Activated T-helper 9 cell treated with anti-CD3 and anti-CD28 coated beads, Interleukin-2, amount 50 U/mL, for 16 hours (primary cell): ENCODE data around the gene CIB4.

Experiments used
- DNase-seq: peaks from one replicate; pipeline ENCODE4 v3.0.0-alpha.2; 2020; ENCODE audit warnings: low read depth

The CIB4 gene

DNA sequence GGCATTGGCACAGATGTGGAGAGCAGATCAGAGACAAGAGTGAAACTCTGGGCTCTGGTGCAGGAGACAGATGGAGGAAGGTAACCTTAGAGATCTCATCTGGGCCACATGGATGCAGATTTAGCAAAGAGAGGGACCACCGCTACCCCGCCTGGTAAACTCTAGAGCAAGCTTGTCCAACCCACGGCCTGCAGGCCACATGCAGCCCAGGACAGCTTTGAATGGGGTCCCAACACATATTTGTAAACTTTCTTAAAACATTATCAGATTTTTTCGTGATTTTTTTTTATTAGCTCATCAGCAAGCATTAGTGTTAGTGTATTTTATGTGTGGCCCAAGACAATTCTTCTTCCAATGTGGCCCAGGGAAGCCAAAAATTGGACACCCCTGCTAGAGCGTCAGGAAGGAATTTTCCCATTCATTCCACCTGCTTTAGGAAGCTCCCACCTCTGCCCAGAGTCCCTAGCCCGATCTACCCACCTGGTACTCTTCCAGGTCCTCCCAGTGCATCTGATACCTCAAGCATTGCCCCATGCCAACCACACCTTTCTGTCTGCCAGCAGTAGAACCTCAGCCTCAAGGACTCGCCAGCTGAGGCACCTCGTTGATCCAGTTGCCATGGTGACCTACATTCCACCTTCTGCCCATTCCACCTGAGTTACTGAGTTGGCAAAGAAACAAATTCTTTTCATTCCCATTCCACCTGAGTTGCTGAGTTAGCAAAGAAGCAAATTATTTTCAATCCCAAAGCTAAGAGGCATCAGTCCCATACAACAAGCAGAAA lies at the start of gene CIB4:
Gene CIB4 (minus strand): TSS at position 586 of the 784 bp plus-strand sequence. CDS start 52 bp downstream, at position 534.
- DNase-seq: no peak

DNA sequence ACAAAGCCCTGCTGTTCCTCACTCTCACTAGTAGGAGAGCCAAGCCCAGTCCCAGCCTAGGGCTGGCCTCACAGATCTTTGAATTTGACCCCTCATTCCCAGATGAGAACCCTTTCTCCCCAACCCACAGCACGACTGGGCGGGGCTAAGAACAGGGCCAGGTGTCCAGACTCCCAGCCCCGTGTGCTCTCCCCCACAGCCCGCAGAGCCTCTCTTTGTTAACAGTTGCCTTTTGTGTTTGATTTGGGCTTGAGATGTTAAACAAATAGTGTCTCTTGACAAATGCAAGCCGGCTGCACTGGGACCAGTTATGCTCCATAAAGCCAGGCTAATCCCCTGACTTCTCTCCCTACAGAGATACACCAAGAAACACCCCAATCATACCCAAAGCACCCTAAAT lies 46.6 kb upstream of the CIB4 start:
- no peak for DNase-seq

DNA sequence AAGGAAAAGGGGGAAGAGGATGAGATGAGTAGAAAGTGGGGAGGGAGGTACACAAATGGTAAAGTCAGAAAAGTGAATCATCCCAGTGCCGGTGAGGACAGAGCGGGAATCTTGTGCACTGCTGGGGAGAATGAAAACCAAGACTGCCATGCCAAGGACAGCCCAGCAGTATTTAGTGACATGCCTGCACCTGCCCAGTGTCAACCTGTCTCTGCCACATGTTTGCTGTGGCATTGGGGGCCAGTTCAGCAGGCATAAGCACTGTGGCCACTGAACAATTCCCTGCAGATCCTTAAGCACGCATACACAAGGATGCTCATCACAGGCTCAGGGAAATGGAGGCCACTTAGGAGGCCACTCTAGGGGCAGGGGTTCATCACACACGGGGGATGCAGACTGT lies 46.2 kb upstream of the CIB4 start:
- no peak for DNase-seq

DNA sequence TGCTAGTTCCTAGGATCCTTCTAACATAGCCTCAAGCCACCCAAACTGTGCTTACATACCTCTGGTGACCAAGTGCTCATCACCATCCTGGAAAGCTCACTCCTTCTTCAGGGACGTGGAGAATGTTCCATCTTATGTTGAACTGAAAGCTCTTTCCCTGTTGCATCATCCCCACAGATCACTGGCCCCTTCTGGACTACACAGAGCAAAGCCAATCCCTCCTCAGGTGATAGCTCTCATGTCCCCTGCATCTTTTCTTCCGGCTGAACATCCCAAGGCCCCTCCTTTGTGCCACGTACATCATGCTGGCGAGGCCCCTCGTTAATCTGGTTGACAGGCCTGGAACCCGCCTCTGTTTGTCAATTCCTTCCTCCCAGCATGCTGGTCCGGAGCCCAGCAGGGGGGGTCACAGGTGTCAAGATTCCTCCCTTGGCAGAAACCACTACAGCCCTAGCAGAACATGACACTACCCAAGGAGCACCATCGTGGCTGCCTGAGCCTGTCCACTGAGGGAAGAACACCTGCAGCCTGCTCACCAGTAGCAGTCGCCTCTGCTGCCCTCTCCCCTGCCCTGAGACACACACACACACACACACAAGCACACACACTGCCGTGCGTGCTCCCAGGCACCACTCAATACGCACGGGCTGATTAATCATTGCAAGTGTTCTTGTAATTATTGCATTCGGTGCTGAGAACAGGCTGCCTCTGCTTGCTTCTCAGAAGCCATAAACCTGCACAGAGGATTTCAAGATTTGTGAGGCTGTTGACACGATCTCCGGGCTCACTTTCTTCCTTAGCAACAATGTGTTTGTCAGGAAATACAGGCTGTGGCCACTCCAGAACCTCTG lies 45.0 kb upstream of the CIB4 start:
- no peak for DNase-seq

DNA sequence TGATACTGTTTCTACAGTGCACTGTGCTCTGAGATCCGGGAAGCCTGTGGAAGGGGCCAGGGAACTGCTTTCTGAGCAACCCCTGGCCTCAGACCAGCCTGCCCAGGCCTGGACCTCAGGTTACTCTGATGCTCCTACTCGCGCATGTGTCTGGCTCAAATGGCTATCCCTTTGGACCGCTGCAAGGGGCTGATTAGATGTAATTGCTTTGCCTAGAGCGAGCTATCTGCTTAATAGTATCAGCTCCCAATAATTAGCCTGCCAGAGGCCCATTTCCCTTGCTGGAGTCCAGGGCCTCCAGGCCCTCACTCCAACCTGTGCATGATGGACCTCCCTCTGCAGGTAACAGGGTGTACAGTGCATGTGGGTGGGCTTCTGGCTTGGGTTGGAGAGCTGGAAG lies 44.2 kb upstream of the CIB4 start:
- no peak for DNase-seq

DNA sequence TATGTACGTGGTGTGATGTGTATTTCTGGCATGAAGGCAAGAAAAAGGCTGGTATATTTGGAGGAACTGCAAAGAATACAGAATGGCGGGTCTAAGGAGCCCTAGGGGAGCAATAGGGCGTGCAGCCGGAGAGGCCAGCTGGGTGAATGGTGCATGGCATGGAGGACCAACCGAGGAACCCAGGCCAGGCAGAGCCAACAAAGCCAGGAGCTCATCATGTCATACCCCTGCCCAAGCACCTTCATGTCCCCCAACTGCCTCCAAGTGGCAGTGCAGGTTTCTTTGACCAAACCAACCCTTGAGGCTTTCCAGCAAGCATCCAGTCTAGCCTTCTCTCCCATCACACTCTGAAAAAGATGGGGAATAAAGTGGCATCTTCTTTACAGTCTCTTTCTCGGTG lies 42.4 kb upstream of the CIB4 start:
- DNase-seq: no peak

DNA sequence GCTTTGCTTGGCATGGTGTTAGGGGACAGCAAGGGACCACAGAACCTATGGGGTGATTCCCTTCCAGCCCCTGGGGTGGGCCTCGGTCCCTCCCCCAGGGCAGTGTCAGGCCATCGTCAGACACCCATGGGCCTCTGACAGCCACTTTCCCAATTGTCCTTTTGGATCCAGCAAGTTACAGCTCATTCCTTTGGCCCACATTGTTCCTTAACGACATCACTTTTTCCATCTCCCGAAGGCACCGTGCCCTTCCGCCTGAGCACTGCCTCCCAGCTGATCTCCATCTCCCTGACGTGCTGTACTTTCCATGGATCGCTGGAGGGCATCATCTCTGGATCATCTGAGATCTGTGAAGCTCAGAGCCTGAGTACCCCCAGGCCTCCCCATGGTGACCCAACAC lies 41.0 kb upstream of the CIB4 start:
- DNase-seq: no peak

DNA sequence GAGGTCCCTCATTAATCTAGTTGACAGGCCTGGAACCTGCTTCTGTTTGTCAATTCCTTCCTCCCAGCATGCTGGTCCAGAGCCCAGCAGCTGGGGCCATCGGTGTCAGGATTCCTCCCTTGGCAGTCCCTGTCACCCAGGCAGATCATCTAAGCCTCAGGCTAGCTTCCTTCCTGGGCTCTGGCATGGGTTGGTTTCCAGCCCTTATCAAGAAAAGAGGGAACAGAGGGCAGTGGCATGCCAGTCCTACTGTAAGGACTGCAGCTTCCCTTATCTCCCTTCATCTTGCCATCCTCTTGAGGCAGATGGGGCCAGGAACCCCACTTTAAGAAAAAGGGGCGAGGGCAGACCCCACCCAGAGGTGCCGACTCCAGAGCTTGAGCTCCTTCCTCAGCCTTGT lies 40.5 kb upstream of the CIB4 start:
- no peak for DNase-seq

DNA sequence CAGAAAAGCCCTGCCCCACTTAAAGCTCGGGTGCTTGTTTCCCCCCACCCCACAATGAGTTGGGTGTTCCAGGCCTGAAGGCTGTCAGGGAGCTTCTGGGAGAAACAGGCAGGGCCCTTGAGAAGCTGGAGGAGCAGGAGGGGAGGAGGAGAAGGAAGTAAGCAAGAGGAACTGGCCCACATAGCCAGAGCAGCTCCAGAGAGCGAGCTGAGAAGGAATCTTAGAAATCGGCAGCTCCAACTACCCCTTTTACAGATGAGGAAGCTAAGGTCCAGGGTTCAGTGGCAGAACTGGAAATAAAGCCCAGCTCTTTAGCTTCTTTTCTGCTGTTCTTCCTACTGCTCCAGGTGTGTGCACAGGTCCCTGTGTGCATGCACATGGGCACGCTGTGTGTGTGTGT lies 38.7 kb upstream of the CIB4 start:
- no peak for DNase-seq

DNA sequence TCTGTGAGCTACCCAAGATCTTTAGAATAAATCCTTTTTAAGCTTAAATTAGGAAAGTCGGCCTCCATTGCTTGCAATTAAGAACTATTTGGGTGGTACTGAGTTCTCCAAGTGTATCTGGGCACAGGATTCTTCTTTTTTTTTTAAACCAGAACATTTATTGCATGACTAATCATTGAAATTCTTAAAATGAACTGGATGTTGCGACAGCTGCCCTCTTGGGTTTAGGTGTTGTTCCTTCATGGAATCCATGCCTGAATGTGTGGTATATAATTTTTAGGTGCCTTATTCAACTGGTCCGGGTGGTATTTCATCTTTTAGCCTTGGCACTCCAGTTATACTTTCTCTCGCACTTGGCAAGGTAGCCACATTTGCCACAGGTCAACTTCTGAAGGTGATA lies 36.9 kb upstream of the CIB4 start:
- no peak for DNase-seq

DNA sequence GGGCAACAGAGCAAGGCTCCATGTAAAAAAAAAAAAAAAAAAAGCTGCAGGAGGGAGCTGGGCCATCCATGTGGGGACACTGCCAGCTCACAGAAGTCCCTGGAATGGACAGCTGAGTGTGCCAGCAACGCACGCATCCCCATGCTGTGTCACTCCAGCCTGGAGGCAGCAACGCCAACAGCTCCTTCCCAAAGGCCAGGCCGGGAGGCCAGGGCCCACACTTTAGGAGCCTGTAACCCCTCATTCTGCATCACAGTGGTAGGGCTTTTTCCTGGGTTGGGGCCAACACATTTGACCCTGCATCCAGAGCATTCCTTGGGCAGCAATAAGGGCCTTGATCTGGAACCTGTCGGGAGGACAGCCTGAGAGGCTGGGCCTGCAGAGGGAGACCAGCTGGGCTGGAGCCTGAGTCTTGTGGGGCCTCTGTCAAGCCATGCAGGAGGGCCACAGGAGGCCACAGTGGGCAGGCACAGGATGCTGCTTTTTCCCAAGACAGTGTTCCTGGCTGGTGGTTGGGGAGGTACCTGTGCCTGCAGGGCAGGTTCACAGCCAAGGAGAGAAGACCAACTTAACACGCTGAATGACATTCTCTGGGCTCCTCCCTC lies 34.6 kb upstream of the CIB4 start:
- DNase-seq: no peak

DNA sequence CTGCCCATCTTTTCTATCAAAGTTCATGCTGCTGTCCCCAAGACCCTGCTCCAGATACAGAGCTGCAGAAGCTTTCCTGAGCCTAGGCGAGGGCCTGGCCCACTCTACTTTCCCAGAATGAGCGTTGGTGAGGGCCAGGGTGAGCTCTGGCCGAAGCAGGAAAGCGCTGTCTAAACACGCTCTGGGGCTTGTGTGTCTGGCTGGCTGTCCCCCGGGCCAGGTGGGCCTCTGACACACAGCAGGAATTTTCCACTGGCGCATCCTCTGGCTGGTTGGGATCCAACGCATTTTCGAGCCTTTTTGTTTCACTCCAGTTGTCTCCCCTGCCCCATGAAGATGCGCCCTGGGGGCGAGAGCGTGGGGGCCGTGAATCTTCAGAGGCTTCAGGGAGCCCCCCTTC lies 33.6 kb upstream of the CIB4 start:
- DNase-seq: no peak

DNA sequence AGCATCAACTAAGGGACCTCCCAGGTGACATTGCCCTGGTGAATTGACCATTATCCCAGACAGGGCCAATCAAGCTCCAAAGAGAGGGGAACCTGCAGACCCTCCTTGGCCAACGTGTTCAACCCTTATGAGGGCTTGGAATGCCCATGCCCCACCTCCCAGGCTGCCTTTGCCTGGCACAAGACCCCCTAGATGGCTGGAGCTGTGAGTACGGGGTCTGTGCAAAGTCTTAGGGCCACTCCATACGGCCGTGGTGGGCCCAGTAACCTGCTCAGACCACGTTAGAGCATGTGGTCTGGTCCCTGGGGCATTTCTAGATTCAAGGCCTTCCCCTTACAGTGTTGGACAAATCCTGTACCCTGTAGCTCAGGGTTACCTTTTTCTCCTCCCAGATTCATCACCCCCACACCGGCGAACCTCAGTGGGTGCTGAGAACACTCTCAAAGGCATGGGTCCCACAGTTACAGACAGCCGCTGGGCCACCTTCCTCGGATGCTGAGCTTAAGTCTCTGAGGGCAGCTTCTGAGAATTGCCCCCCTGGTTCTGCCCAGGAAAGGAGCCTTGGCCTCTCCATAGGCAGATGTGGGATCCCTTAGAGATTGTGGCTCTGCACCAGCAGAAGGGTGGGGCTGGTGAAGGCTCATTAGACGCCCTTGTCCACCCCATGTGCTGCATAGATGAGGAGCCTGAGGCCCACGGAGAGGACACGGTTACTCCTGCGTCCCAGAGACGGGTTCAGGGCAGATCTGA lies 33.0 kb upstream of the CIB4 start:
- no peak for DNase-seq

DNA sequence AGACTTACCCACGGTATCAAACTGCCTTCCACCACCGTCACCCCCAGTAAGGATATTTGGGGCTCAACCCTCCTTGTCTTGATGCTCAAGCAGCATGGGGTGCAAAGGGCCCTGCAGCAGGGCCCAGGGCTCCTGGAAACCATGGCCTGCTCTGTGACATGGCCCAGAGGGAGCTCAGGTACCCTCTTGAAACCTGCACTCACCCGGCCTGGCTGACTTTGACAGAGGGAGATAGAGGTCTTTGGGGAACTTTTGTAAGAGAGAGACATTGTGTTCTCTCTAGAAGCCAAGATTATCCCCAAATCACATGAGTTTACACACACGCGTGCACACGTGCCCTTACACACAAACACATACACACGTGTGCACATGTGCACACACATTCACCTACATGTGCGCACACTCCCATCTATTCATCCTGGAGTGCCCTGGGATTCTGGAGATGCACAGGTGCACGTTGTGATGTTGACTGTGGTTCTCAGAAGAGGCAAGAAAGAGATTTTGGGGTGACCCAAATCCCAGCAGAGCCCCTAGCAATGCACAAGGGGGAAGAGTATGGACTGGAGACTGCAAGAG lies 31.7 kb upstream of the CIB4 start:
- no peak for DNase-seq

DNA sequence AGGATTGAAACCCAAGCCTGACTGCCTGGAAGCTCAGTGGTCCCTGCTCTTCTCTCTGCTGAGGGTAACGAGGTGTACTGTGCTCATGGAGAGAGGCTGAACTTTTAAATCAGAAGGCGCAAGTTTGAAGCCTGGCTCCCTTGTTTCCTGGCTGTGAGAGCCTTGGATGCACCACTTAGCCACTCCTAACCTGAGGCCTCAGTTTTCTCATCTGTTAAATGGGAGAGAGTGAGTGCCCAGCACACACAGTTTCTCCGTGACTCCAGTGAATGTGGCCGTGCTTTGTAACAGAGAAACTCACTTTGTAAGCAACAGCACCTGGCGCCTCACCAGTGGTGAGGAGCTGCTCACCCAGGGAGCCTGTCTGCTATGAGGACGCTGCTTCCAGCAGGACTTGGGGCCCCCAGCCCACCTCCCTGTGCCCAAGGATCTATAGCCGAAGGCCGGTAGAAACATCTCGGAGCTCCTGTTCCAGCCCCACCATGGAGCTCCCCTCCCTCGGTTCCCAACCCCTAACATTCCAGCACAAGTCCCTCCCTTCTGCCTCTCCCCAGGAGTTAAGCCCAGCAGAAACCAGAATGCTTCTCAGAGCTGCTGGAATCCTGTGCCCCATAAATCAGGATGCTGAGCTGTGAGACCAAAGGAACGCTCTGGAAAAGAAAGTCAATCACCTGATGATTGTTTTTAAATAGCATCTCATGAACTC lies 31.1 kb upstream of the CIB4 start:
- no peak for DNase-seq

DNA sequence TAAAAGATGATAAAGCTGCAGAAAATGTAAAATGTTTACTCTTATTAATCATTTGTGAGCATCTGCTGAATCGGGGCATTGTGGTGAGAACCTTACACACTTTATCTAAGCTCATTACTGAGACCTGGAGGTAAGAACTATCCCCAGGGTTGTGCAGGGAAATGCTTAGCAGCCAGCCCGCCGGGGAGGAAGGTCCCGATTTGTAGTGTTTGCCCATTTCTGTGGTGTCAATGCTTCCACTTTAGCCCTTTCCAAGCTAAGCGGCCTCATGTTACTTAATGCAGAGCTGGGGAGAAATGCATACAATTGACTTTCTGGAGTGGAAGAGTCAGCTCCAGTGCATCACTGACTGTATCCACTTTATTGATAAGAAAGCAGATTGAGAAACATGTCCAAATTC lies 30.5 kb upstream of the CIB4 start:
- no peak for DNase-seq

DNA sequence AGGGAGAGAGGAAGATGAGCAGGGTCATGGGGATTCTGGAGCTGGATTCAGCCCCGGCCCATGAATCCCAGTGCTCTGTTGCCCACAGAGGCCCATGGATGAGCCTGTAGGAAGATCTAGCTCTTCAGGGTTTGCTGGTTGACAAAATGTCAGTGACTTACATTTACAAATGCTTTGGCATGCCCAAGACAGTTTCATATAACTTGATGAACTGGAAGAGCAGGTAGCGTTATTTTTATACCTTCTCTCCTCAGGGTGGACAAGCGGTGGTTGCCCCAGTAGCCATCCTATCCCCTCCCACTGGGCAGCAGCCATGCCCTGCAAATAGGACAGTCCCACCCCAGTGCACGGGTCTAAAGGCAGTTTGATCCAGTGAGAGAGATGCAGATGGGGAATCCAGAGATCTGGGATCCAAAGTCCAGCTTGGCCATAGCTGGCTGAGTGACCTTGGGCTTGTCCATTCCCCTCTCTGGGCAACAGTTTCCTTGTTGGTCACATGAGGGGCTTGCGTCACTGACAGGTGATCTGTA lies 29.8 kb upstream of the CIB4 start:
- DNase-seq: no peak

DNA sequence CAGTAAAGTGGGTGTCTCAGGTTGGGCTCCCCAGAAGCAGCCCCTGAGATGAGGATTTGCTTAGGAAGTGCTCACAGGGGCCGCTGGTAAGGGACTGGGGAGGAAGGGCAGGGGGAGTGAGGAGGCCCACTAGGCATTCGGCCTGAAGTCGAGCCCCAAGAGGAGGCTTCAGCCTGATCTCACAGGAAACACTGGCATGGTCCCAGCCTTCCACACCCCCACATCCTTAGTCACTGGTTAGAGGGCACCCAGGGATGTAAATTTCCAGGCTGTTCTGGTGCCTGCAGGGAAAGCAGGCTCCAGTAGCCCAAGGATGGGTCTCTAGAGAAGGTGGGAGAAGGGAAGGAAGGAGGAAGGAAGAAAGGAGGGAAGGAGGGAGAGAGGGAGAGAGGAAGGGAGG lies 29.0 kb upstream of the CIB4 start:
- no peak for DNase-seq

DNA sequence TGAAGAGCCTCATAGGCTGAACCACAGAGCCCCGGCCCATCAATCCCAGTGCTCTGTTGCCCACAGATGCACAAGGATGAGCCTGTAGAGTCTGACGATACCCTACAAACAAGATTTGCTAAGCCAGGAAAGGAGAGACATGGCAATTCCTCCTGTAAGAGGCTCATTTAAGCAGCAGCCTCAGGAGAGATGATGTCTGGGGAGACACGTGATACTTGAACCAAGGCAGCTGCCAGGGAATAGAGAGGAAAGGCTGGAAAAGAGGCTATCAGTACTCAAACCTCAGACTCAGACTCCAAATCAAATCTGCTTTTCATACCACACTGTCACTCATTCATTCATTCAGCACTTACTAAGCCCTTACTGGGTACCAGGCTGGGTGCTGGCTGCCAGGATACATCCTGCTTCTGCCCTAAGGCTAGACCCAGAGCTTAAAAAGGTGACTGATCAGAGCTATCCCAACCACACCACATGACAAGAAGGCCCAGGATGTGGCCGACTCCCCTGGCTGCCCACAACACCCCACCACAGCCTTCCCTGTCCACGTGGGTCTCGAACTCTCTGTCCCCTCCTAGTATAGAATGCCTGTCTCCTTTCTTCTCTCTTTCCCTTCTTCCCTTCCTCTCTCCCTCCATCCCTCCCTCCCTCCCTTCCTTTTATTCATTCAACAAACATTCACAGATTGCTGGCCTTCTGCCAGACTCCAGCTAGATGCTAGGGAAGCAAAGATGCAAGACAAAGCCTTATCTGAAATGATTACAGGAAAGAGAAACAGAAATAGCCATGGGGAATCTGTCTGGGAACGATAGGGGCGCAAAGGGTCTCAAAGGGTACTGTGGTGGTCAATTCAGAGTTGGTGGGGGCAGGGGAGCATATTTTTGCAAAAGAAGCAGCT lies 27.9 kb upstream of the CIB4 start:
- DNase-seq: no peak

DNA sequence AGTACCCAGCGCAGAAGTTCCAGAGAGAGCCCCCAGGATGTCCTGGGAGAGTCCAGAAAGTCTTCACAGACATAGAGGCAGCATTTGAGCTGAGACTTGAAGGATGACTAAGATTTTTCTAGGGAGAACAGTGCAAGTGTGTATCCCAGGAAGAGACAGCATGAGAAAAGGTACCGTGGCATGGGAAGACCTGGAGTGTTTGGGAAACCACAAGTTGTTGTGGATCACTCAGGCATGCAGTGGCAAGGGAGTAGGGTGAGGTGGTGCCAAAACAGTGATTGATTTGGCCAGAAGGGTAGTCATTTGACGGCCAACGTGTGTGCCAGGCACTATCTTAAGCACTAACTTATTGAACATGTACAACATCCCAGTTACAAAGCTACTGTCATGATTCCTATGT lies 26.9 kb upstream of the CIB4 start:
- no peak for DNase-seq
